Lower lobe of right lung (tissue), 2 donors: ENCODE results near the gene FOXRED1. TPM values are rescaled to one million over a fixed set of nuclear protein-coding genes. Genes with fewer than 3 reads are reported as not detected.

ENCODE experiments used
- ATAC-seq, 2 donors: fragments of 200-7000 bp; cut with Tn5 transposase; one replicate each; pipeline ENCODE4 v1.9.1; 2020 to 2022; ENCODE audit warnings: mild to moderate bottlenecking in 2 of 2, moderate library complexity in 2 of 2
- DNase-seq: peaks from one replicate; pipeline ENCODE4 v3.0.0-alpha.2; 2020
- H3K27ac ChIP-seq: fragments of 200-600 bp; one replicate; pipeline ENCODE4 v1.8.0; 2022
- H3K27me3 ChIP-seq: fragments of 200-600 bp; one replicate; pipeline ENCODE4 v1.8.0; 2022; ENCODE audit warnings: low read depth
- H3K36me3 ChIP-seq: fragments of 200-600 bp; one replicate; pipeline ENCODE4 v1.8.0; 2022; ENCODE audit warnings: mild to moderate bottlenecking
- H3K4me1 ChIP-seq: fragments of 200-600 bp; one replicate; pipeline ENCODE4 v1.8.0; 2022
- H3K4me3 ChIP-seq: fragments of 200-600 bp; one replicate; pipeline ENCODE4 v1.8.0; 2022; ENCODE audit warnings: mild to moderate bottlenecking
- H3K9me3 ChIP-seq: fragments of 200-600 bp; one replicate; pipeline ENCODE4 v1.8.0; 2022
- intact Hi-C: fragments of 100-400 bp; cut with DNase I; formaldehyde crosslinking; loops from one replicate; pipeline ENCODE4 v1.11.0; 2022
- total RNA-seq: library from RNA; stranded (reverse); fragmentation: NEBNext Ultra II Directional; extraction: Animal tissue kit (Norgen Biotek cat#: 25700); gene quantifications from one replicate; pipeline ENCODE4 v1.2.1, GENCODE V29; 2021
- TF ChIP-seq, protein P1 (sequence below): fragments of 200-600 bp; IDR thresholded peaks from one replicate; pipeline ENCODE4 v1.8.0; 2022; ENCODE audit warnings: antibody characterized with exemption, mild to moderate bottlenecking
- donor health status: DM: no; HTN: yes; CAD: no; lungs with severe emphysema.

The FOXRED1 gene
- total RNA-seq, 1 donor from 2014 or later: 16.6 TPM

DNA sequence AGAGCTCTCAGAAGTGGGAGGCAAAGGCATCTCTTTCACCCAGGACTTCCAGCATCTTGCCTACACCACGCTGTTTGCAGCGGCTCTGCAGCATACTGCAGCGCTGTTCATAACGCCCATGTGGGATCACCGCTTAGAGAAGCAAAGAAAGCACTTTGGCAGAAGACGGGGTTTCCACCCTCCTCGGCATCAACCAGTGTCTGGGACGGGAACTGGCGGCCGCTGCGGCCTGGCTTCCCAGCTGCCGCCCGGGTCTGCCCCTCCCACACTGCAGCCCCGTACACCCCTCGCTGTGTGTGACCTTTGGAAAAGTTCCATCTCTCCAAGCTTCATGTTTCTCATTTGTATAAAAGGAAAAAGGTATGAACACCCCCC is 13.4 kb downstream of the FOXRED1 start:
- TF ChIP-seq, protein P1, sequence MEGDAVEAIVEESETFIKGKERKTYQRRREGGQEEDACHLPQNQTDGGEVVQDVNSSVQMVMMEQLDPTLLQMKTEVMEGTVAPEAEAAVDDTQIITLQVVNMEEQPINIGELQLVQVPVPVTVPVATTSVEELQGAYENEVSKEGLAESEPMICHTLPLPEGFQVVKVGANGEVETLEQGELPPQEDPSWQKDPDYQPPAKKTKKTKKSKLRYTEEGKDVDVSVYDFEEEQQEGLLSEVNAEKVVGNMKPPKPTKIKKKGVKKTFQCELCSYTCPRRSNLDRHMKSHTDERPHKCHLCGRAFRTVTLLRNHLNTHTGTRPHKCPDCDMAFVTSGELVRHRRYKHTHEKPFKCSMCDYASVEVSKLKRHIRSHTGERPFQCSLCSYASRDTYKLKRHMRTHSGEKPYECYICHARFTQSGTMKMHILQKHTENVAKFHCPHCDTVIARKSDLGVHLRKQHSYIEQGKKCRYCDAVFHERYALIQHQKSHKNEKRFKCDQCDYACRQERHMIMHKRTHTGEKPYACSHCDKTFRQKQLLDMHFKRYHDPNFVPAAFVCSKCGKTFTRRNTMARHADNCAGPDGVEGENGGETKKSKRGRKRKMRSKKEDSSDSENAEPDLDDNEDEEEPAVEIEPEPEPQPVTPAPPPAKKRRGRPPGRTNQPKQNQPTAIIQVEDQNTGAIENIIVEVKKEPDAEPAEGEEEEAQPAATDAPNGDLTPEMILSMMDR: no peak
- Histone ChIP-seq H3K9me3 (no peaks in the 10 kb centered on the region), H3K27ac (peak overlapping the region; percentile 94), H3K4me1 (peaks cover 48% of the 10 kb centered on the region), H3K4me3 (peak overlapping the region; percentile 83), H3K27me3 (no peaks in the 10 kb centered on the region), H3K36me3 (peaks cover 9% of the 10 kb centered on the region)
- DNase-seq (no peak), ATAC-seq (peak; percentile 56 to 65)
- intact Hi-C loops: no loop called here

DNA sequence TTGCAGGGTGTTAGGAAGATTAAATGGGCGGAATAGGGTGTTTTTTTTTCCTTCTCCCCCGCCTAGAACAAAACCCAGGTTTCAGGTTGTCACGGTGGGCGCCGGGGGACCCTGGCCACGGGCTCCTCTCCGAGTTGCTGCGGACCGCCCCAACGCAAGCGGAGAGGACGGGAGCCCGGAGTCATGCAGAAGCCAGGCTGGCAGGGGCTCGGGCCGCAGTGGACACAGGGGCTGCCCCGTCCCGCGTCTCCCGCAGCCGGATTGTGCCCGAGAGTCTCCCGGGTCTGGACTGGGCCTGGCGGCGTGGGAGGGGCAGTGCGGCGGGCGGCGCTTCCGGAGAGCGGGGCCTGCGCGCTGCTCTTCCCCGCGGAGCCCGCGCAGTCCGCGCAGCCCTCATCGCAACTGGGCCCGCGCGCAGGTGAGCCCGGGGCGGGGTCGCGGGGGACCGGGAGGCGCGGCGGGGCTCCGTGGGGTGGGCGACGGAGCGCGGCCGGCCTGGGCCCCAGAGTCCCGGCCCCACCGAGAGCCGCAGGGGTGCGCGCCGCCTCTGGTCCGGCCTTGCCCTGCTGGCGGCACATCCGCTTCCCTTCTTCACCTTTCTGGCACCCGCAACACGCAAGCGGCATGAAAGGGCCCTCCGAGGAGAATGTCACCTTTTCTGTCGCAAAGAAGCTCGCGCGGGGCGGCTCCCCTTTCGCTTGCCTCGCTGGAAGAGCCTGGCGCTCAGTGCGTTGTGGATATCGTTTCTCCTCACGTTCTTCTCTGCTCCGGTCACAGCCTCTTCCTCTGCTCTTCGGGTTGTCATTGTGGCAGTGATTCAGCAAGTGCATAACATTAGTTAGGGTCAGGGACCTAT is 14.0 kb downstream of the FOXRED1 start, which contains the start of gene TIRAP:
TSS of gene TIRAP (plus strand) at position 358 of the 856 bp plus-strand sequence. CDS start 7,802 bp downstream, outside the sequence.
- intact Hi-C loops: no loop called here
- H3K27me3 ChIP-seq: no peaks in the 10 kb centered on the region
- H3K9me3 ChIP-seq: no peaks in the 10 kb centered on the region
- peaks cover 9% of the 10 kb centered on the region for H3K36me3 ChIP-seq
- H3K27ac ChIP-seq: peak within 1 kb of the TSS; percentile 94
- peaks cover 48% of the 10 kb centered on the region for H3K4me1 ChIP-seq
- DNase-seq (peak; percentile 82), ATAC-seq (peak; percentile 89 to 92)
- TF ChIP-seq, protein P1: no peak
- H3K4me3 ChIP-seq: peak within 1 kb of the TSS; percentile 83

DNA sequence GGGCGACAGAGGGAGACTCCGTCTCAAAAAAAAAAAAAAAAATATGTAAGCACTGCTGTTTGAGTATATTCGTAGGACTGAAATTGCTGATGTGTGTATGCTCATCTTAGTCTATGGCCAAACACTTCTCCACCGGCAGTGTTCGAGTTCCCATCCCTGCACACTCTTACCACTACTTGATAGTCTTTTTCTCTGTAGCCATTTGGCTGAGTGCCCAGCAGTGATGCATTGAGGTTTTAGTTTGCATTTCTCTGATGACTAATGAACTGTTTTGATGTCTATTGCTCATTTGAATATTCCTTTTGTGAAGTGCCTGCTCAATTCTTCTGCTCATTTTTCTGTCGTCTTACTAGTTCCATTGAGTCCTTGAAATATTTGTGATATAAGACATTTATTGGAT is 15.9 kb downstream of the FOXRED1 start:
- Histone ChIP-seq H3K36me3 (peaks cover 25% of the 10 kb centered on the region), H3K27me3 (no peaks in the 10 kb centered on the region), H3K9me3 (no peaks in the 10 kb centered on the region), H3K27ac (no peak overlapping the region), H3K4me3 (no peak overlapping the region), H3K4me1 (peaks cover 48% of the 10 kb centered on the region)
- no peak for DNase-seq
- TF ChIP-seq, protein P1: no peak
- intact Hi-C loops: no loop called here
- ATAC-seq: no peak

DNA sequence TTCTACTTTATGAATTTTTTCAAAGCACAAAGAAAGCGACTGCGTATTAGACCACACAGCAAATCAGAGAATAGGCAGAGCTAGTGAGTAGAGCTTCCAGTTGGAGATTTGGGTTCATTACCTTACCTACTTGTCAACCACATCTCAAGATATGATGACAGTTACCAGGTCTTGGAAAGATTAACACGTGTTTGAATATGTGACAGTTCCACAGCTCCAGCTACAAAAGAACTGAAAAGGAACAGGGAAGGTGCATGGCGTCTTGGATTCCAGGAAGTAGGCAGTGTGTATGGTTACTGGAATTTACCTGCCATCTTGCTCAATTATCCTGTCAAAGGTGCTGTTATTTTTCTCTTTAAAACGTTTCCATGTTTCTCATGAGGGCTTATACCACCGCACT is 19.3 kb downstream of the FOXRED1 start:
- no peaks in the 10 kb centered on the region for H3K27me3 ChIP-seq
- DNase-seq (no peak), ATAC-seq (no peak)
- peaks cover 20% of the 10 kb centered on the region for H3K4me1 ChIP-seq
- H3K36me3 ChIP-seq: peaks cover 59% of the 10 kb centered on the region
- no peaks in the 10 kb centered on the region for H3K9me3 ChIP-seq
- intact Hi-C loops: no loop called here
- H3K4me3 ChIP-seq: no peak overlapping the region
- no peak overlapping the region for H3K27ac ChIP-seq
- TF ChIP-seq, protein P1: no peak

DNA sequence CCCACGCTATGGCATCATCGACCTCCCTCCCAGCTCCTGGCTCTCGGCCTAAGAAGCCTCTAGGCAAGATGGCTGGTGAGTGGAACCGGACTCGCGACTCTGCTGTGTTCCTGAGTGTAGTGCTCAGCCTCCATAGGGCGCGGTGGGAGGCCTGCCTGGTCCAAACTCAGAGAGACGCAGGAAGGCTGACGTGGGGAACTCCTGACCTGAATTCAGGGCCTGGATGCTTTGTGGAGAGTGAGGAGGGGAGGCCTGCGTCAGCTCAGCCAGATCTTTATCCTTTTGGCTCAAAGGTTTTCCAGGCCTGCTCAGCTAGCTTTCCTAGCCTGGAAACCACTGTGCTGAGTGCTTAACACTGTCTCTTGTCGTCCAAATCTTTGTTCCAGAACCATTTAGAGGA is 21.9 kb downstream of the FOXRED1 start:
- no peak for ATAC-seq
- DNase-seq: no peak
- Histone ChIP-seq H3K9me3 (no peaks in the 10 kb centered on the region), H3K27me3 (no peaks in the 10 kb centered on the region), H3K4me3 (no peak overlapping the region), H3K36me3 (peaks cover 74% of the 10 kb centered on the region), H3K4me1 (no peaks in the 10 kb centered on the region), H3K27ac (no peak overlapping the region)
- TF ChIP-seq, protein P1: no peak
- intact Hi-C loops: no loop called here
